Astrocyte (in vitro differentiated cells and primary cell): ENCODE data around the gene SHROOM2. TPM values are rescaled to one million over a fixed set of nuclear protein-coding genes. Genes with fewer than 3 reads are reported as not detected.

Source experiments
- DNase-seq: peaks from one replicate; pipeline ENCODE4 v3.0.0-alpha.2; 2010; ENCODE audit warnings: low read depth
- FAIRE-seq: peaks from 2 replicates; lab custom pipeline; 2011; peaks lifted over from hg19 to GRCh38; lab: Jason Lieb, UNC
- H2AFZ ChIP-seq: 2 replicates; pipeline ENCODE4 v1.6.0; 2012; ENCODE audit warnings: low read depth, low read length, inconsistent platforms
- H3K27ac ChIP-seq: 2 replicates; pipeline ENCODE4 v1.5.1; 2011; ENCODE audit warnings: low read depth, low read length, inconsistent platforms
- H3K27me3 ChIP-seq: 2 replicates; pipeline ENCODE4 v1.6.0; 2011; ENCODE audit warnings: low read length, inconsistent platforms; ENCODE audit not compliant: insufficient read depth
- H3K36me3 ChIP-seq: 2 replicates; pipeline ENCODE4 v1.5.1; 2011; ENCODE audit warnings: low read length, inconsistent platforms; ENCODE audit not compliant: insufficient read depth
- H3K4me1 ChIP-seq: 2 replicates; pipeline ENCODE4 v1.5.1; 2011; ENCODE audit warnings: low read length, inconsistent platforms; ENCODE audit not compliant: insufficient read depth
- H3K4me2 ChIP-seq: 2 replicates; pipeline ENCODE4 v1.6.0; 2012; ENCODE audit warnings: low read length, inconsistent platforms
- H3K4me3 ChIP-seq: 2 replicates; pipeline ENCODE4 v1.5.1; 2011; ENCODE audit warnings: low read depth, mild to moderate bottlenecking, low read length, inconsistent platforms; ENCODE audit not compliant: insufficient read depth
- H3K79me2 ChIP-seq: 2 replicates; pipeline ENCODE4 v1.6.0; 2012; ENCODE audit warnings: mild to moderate bottlenecking, low read length, inconsistent platforms; ENCODE audit not compliant: insufficient read depth
- H3K9ac ChIP-seq: 2 replicates; pipeline ENCODE4 v1.6.0; 2012; ENCODE audit warnings: mild to moderate bottlenecking, low read length, inconsistent platforms
- H3K9me3 ChIP-seq: 2 replicates; pipeline ENCODE4 v1.5.1; 2012; ENCODE audit warnings: low read depth, mild to moderate bottlenecking, low read length, inconsistent platforms; ENCODE audit not compliant: insufficient read depth
- H4K20me1 ChIP-seq: 2 replicates; pipeline ENCODE4 v1.6.0; 2012; ENCODE audit warnings: low read length, inconsistent platforms; ENCODE audit not compliant: insufficient read depth
- H3K27ac Mint-ChIP-seq: one replicate; pipeline ENCODE4 v1.8.0; 2021; ENCODE audit warnings: mild to moderate bottlenecking, mixed read lengths; ENCODE audit not compliant: unreplicated experiment
- H3K27me3 Mint-ChIP-seq: one replicate; pipeline ENCODE4 v1.8.0; 2021; ENCODE audit warnings: low read depth, mixed read lengths; ENCODE audit not compliant: unreplicated experiment
- H3K36me3 Mint-ChIP-seq: one replicate; pipeline ENCODE4 v1.8.0; 2021; ENCODE audit warnings: low read depth, mixed read lengths; ENCODE audit not compliant: unreplicated experiment
- H3K4me1 Mint-ChIP-seq: one replicate; pipeline ENCODE4 v1.8.0; 2021; ENCODE audit warnings: low read depth, mixed read lengths; ENCODE audit not compliant: unreplicated experiment
- H3K4me3 Mint-ChIP-seq: one replicate; pipeline ENCODE4 v1.8.0; 2021; ENCODE audit warnings: mild to moderate bottlenecking, moderate library complexity, mixed read lengths; ENCODE audit not compliant: unreplicated experiment
- H3K9me3 Mint-ChIP-seq: one replicate; pipeline ENCODE4 v1.8.0; 2021; ENCODE audit warnings: mild to moderate bottlenecking, mixed read lengths; ENCODE audit not compliant: unreplicated experiment
- EZH2 ChIP-seq: IDR thresholded peaks from 2 replicates; pipeline ENCODE4 v1.6.1; 2012; ENCODE audit warnings: mild to moderate bottlenecking, low read length, inconsistent platforms; ENCODE audit not compliant: insufficient read depth
- total RNA-seq: library from RNA; stranded (reverse); gene quantifications from 2 replicates; pipeline ENCODE4 v1.2.1, GENCODE V29; 2021
- TF ChIP-seq, protein P1 (sequence below): IDR thresholded peaks from 2 replicates; pipeline ENCODE4 v1.5.1; 2011; ENCODE audit warnings: low read depth, mild to moderate bottlenecking, inconsistent platforms, low read length, moderate library complexity; ENCODE audit not compliant: insufficient read depth

SHROOM2 gene
- total RNA-seq, 1 donor from 2014 or later, result 15.9 TPM

- DNase-seq (peak; percentile 36), FAIRE-seq (no peak)
- Mint-ChIP-seq H3K36me3 (no peaks in the 10 kb centered on the region), H3K9me3 (no peaks in the 10 kb centered on the region), H3K27me3 (no peaks in the 10 kb centered on the region), H3K4me1 (peaks cover 23% of the 10 kb centered on the region), H3K4me3 (no peak overlapping the region), H3K27ac (no peak overlapping the region)
- no peaks in the 10 kb centered on the region for H3K36me3 ChIP-seq
- H2AFZ ChIP-seq, result no peak overlapping the region
- no peak overlapping the region for H3K27ac ChIP-seq
- H3K4me1 ChIP-seq, result peaks cover 11% of the 10 kb centered on the region
- H3K79me2 ChIP-seq, result no peaks in the 10 kb centered on the region
- peak overlapping the region; percentile 30 for H3K4me2 ChIP-seq
- no peaks in the 10 kb centered on the region for H3K9me3 ChIP-seq
- no peak for TF ChIP-seq EZH2
- TF ChIP-seq, protein P1, sequence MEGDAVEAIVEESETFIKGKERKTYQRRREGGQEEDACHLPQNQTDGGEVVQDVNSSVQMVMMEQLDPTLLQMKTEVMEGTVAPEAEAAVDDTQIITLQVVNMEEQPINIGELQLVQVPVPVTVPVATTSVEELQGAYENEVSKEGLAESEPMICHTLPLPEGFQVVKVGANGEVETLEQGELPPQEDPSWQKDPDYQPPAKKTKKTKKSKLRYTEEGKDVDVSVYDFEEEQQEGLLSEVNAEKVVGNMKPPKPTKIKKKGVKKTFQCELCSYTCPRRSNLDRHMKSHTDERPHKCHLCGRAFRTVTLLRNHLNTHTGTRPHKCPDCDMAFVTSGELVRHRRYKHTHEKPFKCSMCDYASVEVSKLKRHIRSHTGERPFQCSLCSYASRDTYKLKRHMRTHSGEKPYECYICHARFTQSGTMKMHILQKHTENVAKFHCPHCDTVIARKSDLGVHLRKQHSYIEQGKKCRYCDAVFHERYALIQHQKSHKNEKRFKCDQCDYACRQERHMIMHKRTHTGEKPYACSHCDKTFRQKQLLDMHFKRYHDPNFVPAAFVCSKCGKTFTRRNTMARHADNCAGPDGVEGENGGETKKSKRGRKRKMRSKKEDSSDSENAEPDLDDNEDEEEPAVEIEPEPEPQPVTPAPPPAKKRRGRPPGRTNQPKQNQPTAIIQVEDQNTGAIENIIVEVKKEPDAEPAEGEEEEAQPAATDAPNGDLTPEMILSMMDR, result no peak
- no peak overlapping the region for H3K4me3 ChIP-seq
- no peak overlapping the region for H3K9ac ChIP-seq
- no peaks in the 10 kb centered on the region for H4K20me1 ChIP-seq
- no peaks in the 10 kb centered on the region for H3K27me3 ChIP-seq
Observed at GRCh38 chrX:9866633-9867032, 80.4 kb downstream of the SHROOM2 start.

- no peaks in the 10 kb centered on the region for H3K27me3 Mint-ChIP-seq
- H4K20me1 ChIP-seq, result no peaks in the 10 kb centered on the region
- no peak overlapping the region for H3K27ac ChIP-seq
- no peak overlapping the region for H3K4me2 ChIP-seq
- no peaks in the 10 kb centered on the region for H3K36me3 Mint-ChIP-seq
- H3K27ac Mint-ChIP-seq, result peak overlapping the region; percentile 5
- peaks cover 23% of the 10 kb centered on the region for H3K4me1 Mint-ChIP-seq
- DNase-seq (no peak), FAIRE-seq (no peak)
- H3K27me3 ChIP-seq, result no peaks in the 10 kb centered on the region
- TF ChIP-seq, protein P1, result no peak
- no peak for TF ChIP-seq EZH2
- H2AFZ ChIP-seq, result no peak overlapping the region
- no peak overlapping the region for H3K9ac ChIP-seq
- H3K36me3 ChIP-seq, result no peaks in the 10 kb centered on the region
- H3K9me3 Mint-ChIP-seq, result no peaks in the 10 kb centered on the region
- H3K4me1 ChIP-seq, result peaks cover 11% of the 10 kb centered on the region
- no peaks in the 10 kb centered on the region for H3K9me3 ChIP-seq
- no peak overlapping the region for H3K4me3 ChIP-seq
- no peaks in the 10 kb centered on the region for H3K79me2 ChIP-seq
- no peak overlapping the region for H3K4me3 Mint-ChIP-seq
Observed at GRCh38 chrX:9867226-9867625, 81.0 kb downstream of the SHROOM2 start.

DNA sequence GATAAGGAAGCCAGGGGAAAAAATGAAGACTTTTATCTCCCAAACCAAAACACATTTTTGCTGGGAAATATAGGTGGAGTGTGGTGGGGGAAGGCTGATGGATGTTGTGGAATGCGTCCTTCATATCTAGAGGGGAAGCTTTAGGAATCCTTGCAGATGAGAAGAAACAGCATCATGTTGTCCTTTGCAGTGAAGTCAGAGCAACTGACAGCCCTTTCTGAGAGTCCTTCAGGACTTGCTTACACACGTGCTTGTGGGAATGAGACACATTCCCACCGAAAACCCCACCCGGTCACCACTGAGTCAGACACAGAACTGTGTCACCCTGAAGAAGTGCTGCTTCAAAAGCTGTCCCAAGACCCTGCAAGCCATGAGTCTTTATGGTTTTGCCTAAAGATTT is 81.5 kb downstream of the SHROOM2 start:
- Mint-ChIP-seq H3K27ac (peak overlapping the region; percentile 81), H3K9me3 (no peaks in the 10 kb centered on the region), H3K36me3 (no peaks in the 10 kb centered on the region), H3K4me1 (peaks cover 23% of the 10 kb centered on the region), H3K27me3 (no peaks in the 10 kb centered on the region), H3K4me3 (peak overlapping the region; percentile 54)
- peak; percentile 66 for DNase-seq
- Histone ChIP-seq H3K9me3 (no peaks in the 10 kb centered on the region), H2AFZ (no peak overlapping the region), H3K27ac (no peak overlapping the region), H3K27me3 (no peaks in the 10 kb centered on the region), H3K79me2 (no peaks in the 10 kb centered on the region), H4K20me1 (no peaks in the 10 kb centered on the region), H3K9ac (no peak overlapping the region), H3K4me2 (no peak overlapping the region), H3K36me3 (no peaks in the 10 kb centered on the region), H3K4me3 (no peak overlapping the region), H3K4me1 (peaks cover 11% of the 10 kb centered on the region)
- no peak for TF ChIP-seq EZH2
- TF ChIP-seq, protein P1, result no peak
- peak; percentile 59 for FAIRE-seq
